CD14-positive monocyte (primary cell): ENCODE measurements around the gene GLRB. TPM values are rescaled to one million over a fixed set of nuclear protein-coding genes. Genes with fewer than 3 reads are reported as not detected.

Source experiments
- DNase-seq, 3 donors: peaks; one replicate each; pipeline ENCODE4 v3.0.0-alpha.2; 2011 to 2022
- H2AFZ ChIP-seq: 2 replicates; pipeline ENCODE4 v1.6.0; 2012; ENCODE audit warnings: mild to moderate bottlenecking, low read depth, low read length, inconsistent platforms; ENCODE audit not compliant: insufficient read depth, poor library complexity, severe bottlenecking
- H3K27ac ChIP-seq, 2 donors: 1 replicate in 1 of 2; 2 replicates in 1 of 2; pipeline ENCODE4 v1.5.1; 2012 to 2013; ENCODE audit warnings: low read length in 2 of 2, control low read depth in 1 of 2, inconsistent platforms in 1 of 2, low read depth in 1 of 2, mild to moderate bottlenecking in 1 of 2
- H3K27me3 ChIP-seq, 2 donors: one replicate each; pipeline versions ENCODE4 v1.6.0 to v1.6.1; 2011 to 2013; ENCODE audit warnings: low read length in 2 of 2; ENCODE audit not compliant: control insufficient read depth in 2 of 2, insufficient read depth in 2 of 2
- H3K36me3 ChIP-seq, 2 donors: replicated peaks in 1 of 2; 1 replicate in 1 of 2; 2 replicates in 1 of 2; pipeline versions ENCODE4 v1.5.1 to v1.6.1; 2012 to 2013; ENCODE audit warnings: low read length in 2 of 2, control low read depth in 1 of 2, inconsistent platforms in 1 of 2, mild to moderate bottlenecking in 1 of 2; ENCODE audit not compliant: insufficient read depth in 2 of 2, control insufficient read depth in 1 of 2
- H3K4me1 ChIP-seq, 2 donors: 1 replicate in 1 of 2; 2 replicates in 1 of 2; pipeline versions ENCODE4 v1.5.1 to v1.6.1; 2012 to 2013; ENCODE audit warnings: low read length in 2 of 2, control low read depth in 1 of 2, inconsistent platforms in 1 of 2, mild to moderate bottlenecking in 1 of 2, moderate library complexity in 1 of 2; ENCODE audit not compliant: insufficient read depth in 2 of 2, control insufficient read depth in 1 of 2
- H3K4me2 ChIP-seq: replicated peaks from 2 replicates; pipeline ENCODE3; 2012; ENCODE audit warnings: low read length, moderate library complexity, mild to moderate bottlenecking; ENCODE audit not compliant: poor library complexity, severe bottlenecking; ENCODE audit errors: extremely low read depth
- H3K4me3 ChIP-seq, 3 experiments: fragments of 200-600 bp in 1 of 3; sonication (generic) in 1 of 3; replicated peaks in 1 of 3; 1 replicate in 2 of 3; 2 replicates in 1 of 3; pipeline ENCODE4 v1.5.1; 2011 to 2013; ENCODE audit warnings: low read length in 3 of 3, mild to moderate bottlenecking in 3 of 3, control low read depth in 2 of 3, low read depth in 2 of 3, inconsistent platforms in 1 of 3, moderate library complexity in 1 of 3
- H3K79me2 ChIP-seq: 2 replicates; pipeline ENCODE4 v1.6.0; 2012; ENCODE audit warnings: mild to moderate bottlenecking, control low read depth, inconsistent platforms, low read length, moderate library complexity; ENCODE audit not compliant: insufficient read depth
- H3K9ac ChIP-seq: 2 replicates; pipeline ENCODE4 v1.6.0; 2017; ENCODE audit warnings: low read length, mild to moderate bottlenecking; ENCODE audit not compliant: insufficient read depth, poor library complexity, severe bottlenecking
- H3K9me3 ChIP-seq, 2 donors: replicated peaks in 1 of 2; 1 replicate in 1 of 2; 2 replicates in 1 of 2; pipeline versions ENCODE4 v1.5.1 to v1.6.1; 2012 to 2013; ENCODE audit warnings: low read length in 2 of 2, control low read depth in 1 of 2; ENCODE audit not compliant: control insufficient read depth in 1 of 2, insufficient read depth in 1 of 2
- H4K20me1 ChIP-seq: 2 replicates; pipeline ENCODE4 v1.6.0; 2012; ENCODE audit warnings: mild to moderate bottlenecking, low read length, control low read depth, moderate library complexity; ENCODE audit not compliant: insufficient read depth
- H3K27ac Mint-ChIP-seq, 7 donors: one replicate each; pipeline ENCODE4 v1.8.0; 2020; ENCODE audit warnings: mild to moderate bottlenecking in 7 of 7, mixed read lengths in 7 of 7, moderate library complexity in 6 of 7, inconsistent platforms in 2 of 7
- H3K27me3 Mint-ChIP-seq, 3 donors: one replicate each; pipeline ENCODE4 v1.8.0; 2021 to 2022; ENCODE audit warnings: low read depth in 3 of 3, mild to moderate bottlenecking in 3 of 3, mixed read lengths in 3 of 3, moderate library complexity in 3 of 3, inconsistent platforms in 1 of 3
- H3K36me3 Mint-ChIP-seq, 2 donors: one replicate each; pipeline ENCODE4 v1.8.0; 2020; ENCODE audit warnings: mixed read lengths in 2 of 2, inconsistent platforms in 1 of 2, mild to moderate bottlenecking in 1 of 2
- H3K4me1 Mint-ChIP-seq: one replicate; pipeline ENCODE4 v1.8.0; 2020; ENCODE audit warnings: mild to moderate bottlenecking, mixed read lengths
- H3K4me3 Mint-ChIP-seq, 2 donors: one replicate each; pipeline ENCODE4 v1.8.0; 2020; ENCODE audit warnings: mild to moderate bottlenecking in 2 of 2, mixed read lengths in 2 of 2, moderate library complexity in 1 of 2
- H3K9me3 Mint-ChIP-seq, 7 donors: one replicate each; pipeline ENCODE4 v1.8.0; 2020 to 2022; ENCODE audit warnings: mixed read lengths in 7 of 7, mild to moderate bottlenecking in 6 of 7, moderate library complexity in 6 of 7, inconsistent platforms in 2 of 7
- CTCF ChIP-seq: fragments of 200-600 bp; IDR thresholded peaks from one replicate; pipeline ENCODE4 v1.8.0; 2022; ENCODE audit warnings: antibody characterized with exemption, mild to moderate bottlenecking
- WGBS: methylation state at CpG from one replicate; pipeline ENCODE4 v1.1.5; 2013; ENCODE audit warnings: missing lambda C conversion rate; ENCODE audit not compliant: insufficient coverage; 5-methylcytosine and 5-hydroxymethylcytosine counted together
- intact Hi-C, 2 donors: fragments of 100-400 bp; cut with micrococcal nuclease; formaldehyde crosslinking; loops; one replicate each; pipeline versions ENCODE4 v1.15.0 to v1.15.1; 2023
- polyA plus RNA-seq, 3 donors: library from polyadenylated mRNA; depleted of rRNA in 1 of 3; unstranded in 2 of 3; stranded (reverse) in 1 of 3; fragments of 300-500 nt in 2 of 3; fragments of >200 nt in 1 of 3; fragmentation: Illumina TruSeq in 2 of 3; gene quantifications; 1 replicate in 2 of 3; 2 replicates in 1 of 3; pipeline ENCODE4 v1.2.3, GENCODE V29; 2012 to 2021

Gene GLRB
- polyA plus RNA-seq, 3 donors, result not detected

GRCh38 chr4:157204634-157205244 lies 128.8 kb downstream of the GLRB start:
- H3K4me1 Mint-ChIP-seq, result no peaks in the 10 kb centered on the region
- Histone ChIP-seq H3K4me1 (no peaks in the 10 kb centered on the region), H3K27me3 (no peaks in the 10 kb centered on the region), H3K36me3 (no peaks in the 10 kb centered on the region), H4K20me1 (no peaks in the 10 kb centered on the region), H3K9me3 (peaks cover 0 to 3% of the 10 kb centered on the region in 2 donors), H3K9ac (no peak overlapping the region), H3K4me2 (no peak overlapping the region), H3K4me3 (no peak overlapping the region), H2AFZ (no peak overlapping the region), H3K27ac (no peak overlapping the region), H3K79me2 (no peaks in the 10 kb centered on the region)
- H3K27me3 Mint-ChIP-seq, result peaks cover 0 to 2% (median 1%) of the 10 kb centered on the region in 3 donors
- peak; percentile 82 for TF ChIP-seq CTCF
- no peak overlapping the region for H3K4me3 Mint-ChIP-seq
- intact Hi-C loops, result no loop called here
- no peak overlapping the region for H3K27ac Mint-ChIP-seq
- no peaks in the 10 kb centered on the region for H3K36me3 Mint-ChIP-seq
- DNase-seq, result peak; percentile 5 to 26 (median 16)
- H3K9me3 Mint-ChIP-seq, result peaks cover 0 to 6% (median 3%) of the 10 kb centered on the region in 7 donors
- WGBS, result 72% methylated on average over 11 of the region's 17 CpGs

- H3K9me3 Mint-ChIP-seq, result peaks cover 0 to 12% (median 6%) of the 10 kb centered on the region in 7 donors
- H3K27ac ChIP-seq, result no peak overlapping the region
- H3K79me2 ChIP-seq, result no peaks in the 10 kb centered on the region
- H3K27me3 ChIP-seq, result peaks cover 31 to 40% of the 10 kb centered on the region in 2 donors
- no peak overlapping the region for H2AFZ ChIP-seq
- peaks cover 0 to 7% of the 10 kb centered on the region in 2 donors for H3K36me3 Mint-ChIP-seq
- no peak overlapping the region for H3K4me3 Mint-ChIP-seq
- no peak overlapping the region for H3K4me3 ChIP-seq
- WGBS, result no CpG with 5 or more reads among the region's 3 CpGs
- TF ChIP-seq CTCF, result peak; percentile 35
- H3K36me3 ChIP-seq, result no peaks in the 10 kb centered on the region
- peaks cover 8% of the 10 kb centered on the region for H3K4me1 Mint-ChIP-seq
- no peak overlapping the region for H3K4me2 ChIP-seq
- no peak overlapping the region for H3K9ac ChIP-seq
- no peak overlapping the region for H3K27ac Mint-ChIP-seq
- no peak for DNase-seq
- no peaks in the 10 kb centered on the region for H4K20me1 ChIP-seq
- intact Hi-C loops, result loop anchor here in 1 of 2 donors (5.0 kb wide), 1 partner anchor 755 kb away; no protein-coding TSS in a partner anchor
- peaks cover 3 to 26% of the 10 kb centered on the region in 2 donors for H3K9me3 ChIP-seq
- no peaks in the 10 kb centered on the region for H3K4me1 ChIP-seq
- peaks cover 35 to 55% (median 38%) of the 10 kb centered on the region in 3 donors for H3K27me3 Mint-ChIP-seq
Measured at GRCh38 chr4:157217708-157218107, 141.8 kb downstream of the GLRB start.
